Astrocyte of the spinal cord (primary cell): ENCODE measurements around the gene BRD3OS.

Experiments used
- DNase-seq: peaks from one replicate; pipeline ENCODE4 v3.0.0; 2011; ENCODE audit warnings: low read depth, low spot score
- H3K4me3 ChIP-seq: 2 replicates; pipeline ENCODE4 v1.5.1; 2011; ENCODE audit warnings: low read depth, mild to moderate bottlenecking, low read length, moderate library complexity
- in situ Hi-C: cut with HindIII; loops from 2 replicates; pipeline ENCODE4 v1.10.0; 2017; ENCODE audit warnings: low sequenced_read_pairs
- TF ChIP-seq, protein P1 (sequence below): IDR thresholded peaks from 2 replicates; pipeline ENCODE4 v1.5.1; 2012; ENCODE audit warnings: low read depth, mild to moderate bottlenecking, low read length, inconsistent platforms

Gene BRD3OS, protein sequence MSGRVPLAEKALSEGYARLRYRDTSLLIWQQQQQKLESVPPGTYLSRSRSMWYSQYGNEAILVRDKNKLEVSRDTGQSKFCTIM

DNA sequence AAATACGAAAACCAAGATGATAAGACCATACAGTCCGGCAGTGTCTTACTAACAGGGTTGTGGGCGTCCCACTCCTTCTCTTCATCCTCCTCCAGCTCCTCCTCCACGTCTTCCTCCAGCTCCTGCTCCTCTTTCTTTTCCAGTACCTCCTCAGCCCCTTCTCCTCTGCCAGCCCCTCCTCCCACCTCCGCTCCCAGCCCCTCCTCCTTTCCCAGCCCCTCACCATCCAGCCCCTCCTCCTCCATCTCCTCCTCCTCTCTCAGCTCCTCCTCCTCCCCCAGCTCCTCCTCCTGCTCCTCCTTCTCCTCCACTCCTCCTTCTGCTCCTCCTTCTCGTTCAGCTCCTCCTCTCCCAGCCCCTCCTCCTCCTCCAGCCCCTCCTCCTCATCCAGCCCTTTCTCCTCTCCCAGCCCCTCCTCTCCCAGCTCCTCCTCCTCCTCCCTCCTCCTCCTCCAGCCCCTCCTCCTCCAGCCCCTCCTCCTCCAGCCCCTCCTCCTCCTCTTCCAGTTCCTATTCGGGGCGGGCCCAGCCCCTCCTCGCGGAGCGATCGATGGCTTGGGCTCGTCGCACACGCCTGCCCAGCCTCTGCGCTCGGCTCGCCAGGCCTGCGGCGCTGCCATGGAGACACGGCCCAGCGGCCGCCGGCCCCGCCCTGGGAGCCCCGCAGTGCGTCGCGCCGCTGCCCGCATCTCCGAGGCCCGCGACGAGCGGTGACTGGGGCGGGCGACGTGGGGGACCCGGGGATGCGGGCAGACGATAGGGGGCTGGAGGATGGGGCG lies at the start of gene BRD3OS:
Gene BRD3OS (plus strand): TSS at position 654 of the 778 bp plus-strand sequence. CDS start 1,267 bp downstream, outside the sequence.
- TF ChIP-seq, protein P1, sequence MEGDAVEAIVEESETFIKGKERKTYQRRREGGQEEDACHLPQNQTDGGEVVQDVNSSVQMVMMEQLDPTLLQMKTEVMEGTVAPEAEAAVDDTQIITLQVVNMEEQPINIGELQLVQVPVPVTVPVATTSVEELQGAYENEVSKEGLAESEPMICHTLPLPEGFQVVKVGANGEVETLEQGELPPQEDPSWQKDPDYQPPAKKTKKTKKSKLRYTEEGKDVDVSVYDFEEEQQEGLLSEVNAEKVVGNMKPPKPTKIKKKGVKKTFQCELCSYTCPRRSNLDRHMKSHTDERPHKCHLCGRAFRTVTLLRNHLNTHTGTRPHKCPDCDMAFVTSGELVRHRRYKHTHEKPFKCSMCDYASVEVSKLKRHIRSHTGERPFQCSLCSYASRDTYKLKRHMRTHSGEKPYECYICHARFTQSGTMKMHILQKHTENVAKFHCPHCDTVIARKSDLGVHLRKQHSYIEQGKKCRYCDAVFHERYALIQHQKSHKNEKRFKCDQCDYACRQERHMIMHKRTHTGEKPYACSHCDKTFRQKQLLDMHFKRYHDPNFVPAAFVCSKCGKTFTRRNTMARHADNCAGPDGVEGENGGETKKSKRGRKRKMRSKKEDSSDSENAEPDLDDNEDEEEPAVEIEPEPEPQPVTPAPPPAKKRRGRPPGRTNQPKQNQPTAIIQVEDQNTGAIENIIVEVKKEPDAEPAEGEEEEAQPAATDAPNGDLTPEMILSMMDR = no peak

DNA sequence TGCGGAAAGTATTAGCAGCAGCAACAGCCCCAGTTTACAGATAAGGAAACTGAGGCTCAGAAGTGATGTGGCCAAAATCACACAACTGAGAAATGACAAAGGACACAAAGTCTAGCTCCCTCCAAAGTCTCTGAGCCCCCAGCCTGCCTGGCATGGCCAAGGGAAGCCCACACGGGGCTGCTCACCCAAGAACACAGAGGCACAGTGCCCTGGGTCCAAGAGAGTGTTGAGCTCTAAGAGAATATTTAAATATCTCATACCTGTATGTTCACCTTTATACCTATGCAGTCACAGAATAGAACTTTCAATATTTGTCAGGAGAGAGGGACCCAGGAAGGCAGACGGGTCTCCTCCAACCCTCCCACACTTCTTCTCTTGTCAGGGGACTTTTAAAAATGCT lies 49.8 kb upstream of the BRD3OS start:
- no peak for DNase-seq
- H3K4me3 ChIP-seq = no peak overlapping the region
- in situ Hi-C loops = no loop called here
- TF ChIP-seq, protein P1 = no peak

More for the DNA sequence above, at the start of gene BRD3OS:
- in situ Hi-C loops = loop anchor here (25.0 kb wide), 1 partner anchor 238 kb away; no protein-coding TSS in a partner anchor
- H3K4me3 ChIP-seq = peak within 1 kb of the TSS; percentile 73
- peak; percentile 100 for DNase-seq

DNA sequence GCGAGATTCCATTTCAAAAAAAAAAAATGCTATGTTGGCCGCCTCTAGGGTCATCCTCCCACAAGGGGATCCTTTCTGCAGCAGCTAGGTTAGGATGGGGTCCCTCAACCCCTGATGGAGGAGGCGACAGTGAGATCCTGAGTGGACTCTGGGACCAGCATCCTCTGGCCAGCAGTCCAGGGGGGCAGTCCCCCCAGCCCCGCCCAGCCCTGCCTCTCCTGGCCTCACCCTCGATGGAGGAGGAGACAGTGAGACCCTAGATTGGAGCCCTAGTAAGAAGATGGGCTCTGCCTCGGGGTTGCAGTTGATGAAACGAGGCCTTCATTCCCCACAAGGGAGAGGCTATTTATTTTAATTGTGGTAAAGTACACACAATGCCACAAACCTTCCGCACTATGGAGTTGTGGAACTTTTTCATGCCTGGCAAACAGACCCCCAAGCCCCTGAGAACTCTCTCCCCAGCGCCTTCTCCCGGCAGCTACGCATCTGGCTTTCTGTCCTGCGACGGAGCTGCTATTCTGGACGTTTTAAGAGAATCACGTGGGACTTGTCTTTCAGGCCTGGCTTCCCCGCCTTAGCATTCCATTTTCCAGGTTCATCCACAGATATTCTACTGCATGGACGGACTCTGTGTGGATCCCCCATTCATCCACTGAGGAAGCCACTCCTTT lies 49.0 kb upstream of the BRD3OS start:
- DNase-seq = no peak
- H3K4me3 ChIP-seq = no peak overlapping the region
- in situ Hi-C loops = no loop called here
- TF ChIP-seq, protein P1 = no peak

DNA sequence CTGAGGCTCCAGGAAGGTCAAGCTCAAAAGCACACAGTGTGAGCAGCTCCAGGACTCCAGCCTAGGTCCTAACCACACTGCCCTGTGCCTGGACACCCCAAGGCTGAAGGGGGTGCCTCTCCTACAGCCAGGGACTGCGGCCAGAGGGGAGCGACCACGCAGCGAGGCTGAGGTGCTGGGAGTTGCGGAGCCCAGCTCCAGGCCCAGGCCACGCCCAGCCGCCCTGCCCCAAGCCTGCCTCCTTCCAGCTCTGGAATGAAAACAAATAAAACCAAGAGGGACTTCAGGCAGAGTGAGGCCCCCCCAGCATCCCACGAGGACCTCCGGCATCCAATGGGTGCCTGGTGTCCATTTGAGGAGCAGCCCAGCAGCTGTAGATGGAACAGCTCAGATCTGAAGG lies 48.4 kb upstream of the BRD3OS start:
- in situ Hi-C loops = no loop called here
- TF ChIP-seq, protein P1 = no peak
- no peak for DNase-seq
- no peak overlapping the region for H3K4me3 ChIP-seq

DNA sequence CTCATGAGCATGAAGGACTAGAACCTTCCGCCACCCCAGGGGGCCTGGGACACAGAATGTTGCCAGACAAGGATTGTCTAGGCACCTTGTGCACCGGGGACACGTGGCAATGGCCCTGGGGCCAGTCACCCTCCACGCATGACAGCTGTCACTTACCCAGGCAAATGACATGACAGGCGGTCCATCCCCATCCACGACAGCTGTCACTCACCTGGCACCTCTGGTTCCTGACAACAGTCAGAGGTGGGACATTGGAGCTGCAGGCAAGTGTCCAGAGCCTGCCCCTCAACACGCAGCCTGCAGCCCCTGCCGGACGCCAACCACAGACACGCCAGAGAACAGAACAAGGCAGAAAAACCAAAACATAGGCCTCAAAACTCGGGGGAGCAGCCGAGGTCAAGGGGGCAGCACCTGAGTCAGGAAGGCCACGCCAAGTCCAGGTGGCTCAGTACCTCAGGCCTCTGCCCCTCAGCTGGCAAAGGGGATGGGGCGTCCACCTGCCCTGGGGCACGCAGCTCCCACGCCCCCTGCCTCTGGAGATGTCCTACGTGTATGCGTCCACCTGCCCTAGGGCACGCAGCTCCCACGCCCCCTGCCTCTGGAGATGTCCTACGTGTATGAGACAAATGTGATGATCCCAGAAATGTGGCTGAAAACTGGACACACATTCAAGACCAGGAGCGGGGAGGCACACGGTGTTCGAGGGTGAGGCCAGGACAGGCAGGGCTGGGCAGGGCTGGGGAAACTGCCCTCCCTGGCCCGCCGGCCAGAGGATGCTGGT lies 47.7 kb upstream of the BRD3OS start:
- no peak overlapping the region for H3K4me3 ChIP-seq
- no peak for DNase-seq
- TF ChIP-seq, protein P1 = no peak
- in situ Hi-C loops = no loop called here

DNA sequence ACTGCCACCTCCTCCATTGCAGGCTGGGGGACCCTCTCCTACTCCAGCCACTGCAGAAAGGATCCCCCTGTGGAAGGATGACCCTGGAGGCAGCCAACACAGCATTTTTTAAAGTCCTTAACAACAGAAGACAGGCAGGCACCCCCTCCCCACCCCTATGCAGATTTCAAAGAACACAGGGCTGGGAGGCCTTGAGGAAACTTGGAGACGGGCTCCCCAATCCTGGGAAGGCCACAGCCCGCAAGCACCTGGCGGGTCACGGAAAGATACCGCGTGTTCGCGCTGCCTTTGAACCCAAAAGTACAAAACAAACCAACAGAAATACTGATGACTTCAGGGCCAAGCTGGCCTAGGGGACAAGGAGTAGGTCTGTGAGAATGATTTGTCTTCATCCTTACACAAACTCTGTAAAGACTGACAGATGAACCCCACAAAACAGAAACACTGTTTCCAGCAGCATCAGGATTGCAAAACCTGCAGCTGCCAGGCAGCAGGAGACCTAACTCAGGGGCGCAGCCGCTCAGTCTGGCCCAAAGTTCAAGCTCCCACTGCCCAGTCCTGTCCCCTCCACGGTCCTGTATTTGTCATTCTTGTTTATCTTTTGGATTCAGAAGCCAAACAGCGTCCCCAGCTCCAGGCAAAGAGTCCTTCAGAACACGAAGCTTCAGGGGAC lies 46.9 kb upstream of the BRD3OS start:
- TF ChIP-seq, protein P1 = no peak
- in situ Hi-C loops = no loop called here
- no peak for DNase-seq
- no peak overlapping the region for H3K4me3 ChIP-seq
